Coronary artery (tissue), 2 donors: ENCODE measurements around the gene SYDE1.

Experiments used
- DNase-seq: peaks from one replicate; pipeline ENCODE4 v3.0.0-alpha.2; 2017; ENCODE audit warnings: low spot score
- H3K27ac ChIP-seq, 2 donors: fragments of 200-600 bp; sonication (generic); one replicate each; pipeline ENCODE4 v1.5.1; 2016 to 2019
- H3K4me3 ChIP-seq: fragments of 200-600 bp; sonication (generic); 2 replicates; pipeline ENCODE4 v1.5.1; 2016; ENCODE audit warnings: mild to moderate bottlenecking, moderate library complexity
- CTCF ChIP-seq: fragments of 200-600 bp; sonication (generic); IDR thresholded peaks from one replicate; pipeline ENCODE4 v1.5.1; 2019; ENCODE audit warnings: antibody characterized with exemption

The SYDE1 gene

GRCh38 chr19:15129856-15130585 is 22.8 kb downstream of the SYDE1 start:
- no peak overlapping the region for H3K4me3 ChIP-seq
- TF ChIP-seq CTCF: no peak
- no peak for DNase-seq
- H3K27ac ChIP-seq: no peak overlapping the region

GRCh38 chr19:15136234-15136954 is 29.2 kb downstream of the SYDE1 start:
- DNase-seq: no peak
- no peak overlapping the region for H3K4me3 ChIP-seq
- TF ChIP-seq CTCF: no peak
- H3K27ac ChIP-seq: no peak overlapping the region

- no peak overlapping the region for H3K4me3 ChIP-seq
- no peak for DNase-seq
- TF ChIP-seq CTCF: no peak
- no peak overlapping the region for H3K27ac ChIP-seq
Measured at GRCh38 chr19:15137777-15138176, 30.6 kb downstream of the SYDE1 start.

GRCh38 chr19:15138427-15138826 is 31.2 kb downstream of the SYDE1 start:
- DNase-seq: no peak
- TF ChIP-seq CTCF: no peak
- Histone ChIP-seq H3K27ac (no peak overlapping the region), H3K4me3 (no peak overlapping the region)

- TF ChIP-seq CTCF: no peak
- Histone ChIP-seq H3K27ac (no peak overlapping the region), H3K4me3 (no peak overlapping the region)
- DNase-seq: no peak
Measured at GRCh38 chr19:15141143-15141542, 33.9 kb downstream of the SYDE1 start.

GRCh38 chr19:15142313-15142712 is 35.1 kb downstream of the SYDE1 start:
- no peak for TF ChIP-seq CTCF
- Histone ChIP-seq H3K4me3 (no peak overlapping the region), H3K27ac (no peak overlapping the region)
- no peak for DNase-seq
